AG09319 (cell line): Measurements from ENCODE around the gene SLC25A12.

Experiments
- DNase-seq: peaks from one replicate; pipeline ENCODE4 v3.0.0-alpha.2; 2010; ENCODE audit warnings: low read depth; ENCODE audit errors: extremely low read depth
- TF ChIP-seq, protein P1 (sequence below): IDR thresholded peaks from 2 replicates; pipeline ENCODE4 v1.5.1; 2011; ENCODE audit warnings: low read depth, mild to moderate bottlenecking, inconsistent platforms, low read length, moderate library complexity

The SLC25A12 gene

GRCh38 chr2:171745141-171745540 lies 148.9 kb downstream of the SLC25A12 start:
- DNase-seq, result no peak
- TF ChIP-seq, protein P1, sequence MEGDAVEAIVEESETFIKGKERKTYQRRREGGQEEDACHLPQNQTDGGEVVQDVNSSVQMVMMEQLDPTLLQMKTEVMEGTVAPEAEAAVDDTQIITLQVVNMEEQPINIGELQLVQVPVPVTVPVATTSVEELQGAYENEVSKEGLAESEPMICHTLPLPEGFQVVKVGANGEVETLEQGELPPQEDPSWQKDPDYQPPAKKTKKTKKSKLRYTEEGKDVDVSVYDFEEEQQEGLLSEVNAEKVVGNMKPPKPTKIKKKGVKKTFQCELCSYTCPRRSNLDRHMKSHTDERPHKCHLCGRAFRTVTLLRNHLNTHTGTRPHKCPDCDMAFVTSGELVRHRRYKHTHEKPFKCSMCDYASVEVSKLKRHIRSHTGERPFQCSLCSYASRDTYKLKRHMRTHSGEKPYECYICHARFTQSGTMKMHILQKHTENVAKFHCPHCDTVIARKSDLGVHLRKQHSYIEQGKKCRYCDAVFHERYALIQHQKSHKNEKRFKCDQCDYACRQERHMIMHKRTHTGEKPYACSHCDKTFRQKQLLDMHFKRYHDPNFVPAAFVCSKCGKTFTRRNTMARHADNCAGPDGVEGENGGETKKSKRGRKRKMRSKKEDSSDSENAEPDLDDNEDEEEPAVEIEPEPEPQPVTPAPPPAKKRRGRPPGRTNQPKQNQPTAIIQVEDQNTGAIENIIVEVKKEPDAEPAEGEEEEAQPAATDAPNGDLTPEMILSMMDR, result no peak

DNA sequence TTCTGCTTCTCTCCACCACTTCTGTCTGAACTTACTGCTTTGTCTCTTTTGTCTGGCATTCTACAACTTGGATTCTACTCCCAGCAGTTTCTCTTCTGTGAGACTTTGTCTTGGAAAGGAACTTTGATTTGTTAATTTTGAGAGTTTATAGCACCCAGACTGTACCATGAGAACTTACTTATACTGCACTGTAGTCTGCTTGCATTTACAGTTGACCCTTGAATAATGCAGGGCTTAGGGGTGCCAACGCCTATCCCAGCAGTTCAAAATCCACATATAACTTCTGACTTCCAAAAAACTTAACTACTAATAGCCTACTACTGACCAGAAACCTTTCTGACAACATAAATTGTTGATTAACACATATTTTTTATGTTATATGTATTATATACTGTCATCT lies 151.3 kb downstream of the SLC25A12 start:
- no peak for DNase-seq
- TF ChIP-seq, protein P1, result no peak

GRCh38 chr2:171741189-171741588 lies 152.9 kb downstream of the SLC25A12 start:
- no peak for DNase-seq

DNA sequence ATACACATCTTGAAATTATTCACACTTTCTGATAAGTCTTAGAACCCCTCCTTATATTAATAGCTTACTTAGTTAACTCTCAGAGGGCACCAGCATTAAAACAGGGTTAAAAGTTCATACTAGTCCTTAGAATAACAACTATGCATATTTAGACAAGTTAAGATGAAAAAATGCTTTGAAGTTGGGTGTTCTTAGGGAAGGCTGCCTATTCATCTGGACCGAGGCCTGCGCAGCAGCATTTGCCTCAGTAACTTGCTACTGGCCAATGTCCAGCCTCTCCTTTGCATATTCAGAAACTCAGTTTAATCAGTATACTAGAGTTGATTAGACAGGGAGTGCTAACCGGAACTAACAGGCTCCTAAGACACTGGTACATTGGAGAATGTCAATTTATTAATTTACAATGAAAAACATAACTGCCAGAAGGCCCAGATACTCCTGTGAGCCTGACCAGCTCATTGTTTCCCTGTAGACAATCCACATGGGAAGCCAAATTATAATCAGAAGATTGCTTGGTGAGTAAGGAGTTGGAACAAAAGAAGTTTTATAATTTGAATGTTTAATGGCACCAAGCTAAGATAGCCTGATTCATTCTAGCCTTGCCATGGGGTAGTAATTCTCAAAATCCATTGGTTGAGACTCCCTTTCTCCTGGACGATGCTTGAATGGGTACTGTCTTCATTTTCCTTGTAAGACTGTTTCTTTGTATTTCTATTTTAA lies 157.9 kb downstream of the SLC25A12 start:
- TF ChIP-seq, protein P1, result no peak
- DNase-seq, result no peak

More at GRCh38 chr2:171741189-171741588, 152.9 kb downstream of the SLC25A12 start:
- TF ChIP-seq, protein P1, result no peak
